ENCODE data around the gene BUB1B.

DNA sequence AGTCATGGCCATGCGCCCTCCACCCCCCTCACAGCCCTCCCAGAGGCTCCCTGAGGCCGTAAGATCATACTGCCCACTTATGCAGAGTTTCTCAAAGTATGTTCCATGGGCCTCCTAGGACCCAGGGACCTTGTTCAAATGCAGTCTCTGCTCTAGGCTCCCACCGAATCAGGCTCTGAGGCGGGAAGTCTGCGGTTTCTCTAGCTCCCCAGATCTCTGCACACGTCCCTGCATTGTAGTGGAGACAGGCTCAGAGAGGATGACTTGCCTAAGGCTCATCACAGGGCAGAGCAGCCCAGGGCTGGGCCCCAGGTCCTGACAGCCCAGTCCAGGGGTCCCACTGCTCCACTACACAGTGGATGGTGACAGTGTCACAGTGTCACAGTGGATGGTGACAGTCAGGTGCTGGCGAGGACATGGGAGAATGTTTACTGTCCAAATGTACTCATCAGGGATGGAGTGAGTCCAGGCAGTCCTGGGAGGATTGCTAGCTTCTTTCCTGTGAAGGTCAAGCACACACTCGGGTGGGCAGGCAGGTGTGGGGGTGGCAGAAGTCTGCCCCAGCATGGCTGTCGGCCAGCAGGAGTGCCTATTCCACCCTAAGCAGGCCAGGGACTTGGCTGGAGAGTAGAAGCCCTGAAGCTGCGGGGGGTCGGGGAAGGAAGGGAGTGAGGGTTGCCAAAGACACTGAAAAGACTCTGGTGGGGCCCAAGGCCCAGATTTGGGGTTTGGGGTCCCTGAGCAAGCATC is 109.6 kb downstream of the BUB1B start:
- TF ChIP-seq, protein P1, sequence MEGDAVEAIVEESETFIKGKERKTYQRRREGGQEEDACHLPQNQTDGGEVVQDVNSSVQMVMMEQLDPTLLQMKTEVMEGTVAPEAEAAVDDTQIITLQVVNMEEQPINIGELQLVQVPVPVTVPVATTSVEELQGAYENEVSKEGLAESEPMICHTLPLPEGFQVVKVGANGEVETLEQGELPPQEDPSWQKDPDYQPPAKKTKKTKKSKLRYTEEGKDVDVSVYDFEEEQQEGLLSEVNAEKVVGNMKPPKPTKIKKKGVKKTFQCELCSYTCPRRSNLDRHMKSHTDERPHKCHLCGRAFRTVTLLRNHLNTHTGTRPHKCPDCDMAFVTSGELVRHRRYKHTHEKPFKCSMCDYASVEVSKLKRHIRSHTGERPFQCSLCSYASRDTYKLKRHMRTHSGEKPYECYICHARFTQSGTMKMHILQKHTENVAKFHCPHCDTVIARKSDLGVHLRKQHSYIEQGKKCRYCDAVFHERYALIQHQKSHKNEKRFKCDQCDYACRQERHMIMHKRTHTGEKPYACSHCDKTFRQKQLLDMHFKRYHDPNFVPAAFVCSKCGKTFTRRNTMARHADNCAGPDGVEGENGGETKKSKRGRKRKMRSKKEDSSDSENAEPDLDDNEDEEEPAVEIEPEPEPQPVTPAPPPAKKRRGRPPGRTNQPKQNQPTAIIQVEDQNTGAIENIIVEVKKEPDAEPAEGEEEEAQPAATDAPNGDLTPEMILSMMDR (IDR thresholded peaks at IDR 0.05), result no peak
- TF ChIP-seq POLR2A (IDR thresholded peaks at IDR 0.05), result no peak
- no peak for TF ChIP-seq POLR2AphosphoS5 (IDR thresholded peaks at IDR 0.05)
